A673 (cell line): ENCODE data around the gene METTL23.

Experiments
- EZH2 ChIP-seq: fragments of 200-600 bp; sonication (generic); IDR thresholded peaks from 2 replicates; pipeline ENCODE4 v1.6.1; 2017; ENCODE audit warnings: borderline replicate concordance, low read depth, mild to moderate bottlenecking, mixed read lengths, antibody characterized with exemption, low read length; ENCODE audit not compliant: poor library complexity, severe bottlenecking
- TF ChIP-seq, protein P1 (sequence below): fragments of 300-800, 200-600 bp; sonication (generic); conservative IDR thresholded peaks from 2 replicates; pipeline ENCODE4 v1.5.1; 2017; ENCODE audit warnings: low read depth, mild to moderate bottlenecking, antibody characterized with exemption, low read length, moderate library complexity, mixed read lengths

DNA sequence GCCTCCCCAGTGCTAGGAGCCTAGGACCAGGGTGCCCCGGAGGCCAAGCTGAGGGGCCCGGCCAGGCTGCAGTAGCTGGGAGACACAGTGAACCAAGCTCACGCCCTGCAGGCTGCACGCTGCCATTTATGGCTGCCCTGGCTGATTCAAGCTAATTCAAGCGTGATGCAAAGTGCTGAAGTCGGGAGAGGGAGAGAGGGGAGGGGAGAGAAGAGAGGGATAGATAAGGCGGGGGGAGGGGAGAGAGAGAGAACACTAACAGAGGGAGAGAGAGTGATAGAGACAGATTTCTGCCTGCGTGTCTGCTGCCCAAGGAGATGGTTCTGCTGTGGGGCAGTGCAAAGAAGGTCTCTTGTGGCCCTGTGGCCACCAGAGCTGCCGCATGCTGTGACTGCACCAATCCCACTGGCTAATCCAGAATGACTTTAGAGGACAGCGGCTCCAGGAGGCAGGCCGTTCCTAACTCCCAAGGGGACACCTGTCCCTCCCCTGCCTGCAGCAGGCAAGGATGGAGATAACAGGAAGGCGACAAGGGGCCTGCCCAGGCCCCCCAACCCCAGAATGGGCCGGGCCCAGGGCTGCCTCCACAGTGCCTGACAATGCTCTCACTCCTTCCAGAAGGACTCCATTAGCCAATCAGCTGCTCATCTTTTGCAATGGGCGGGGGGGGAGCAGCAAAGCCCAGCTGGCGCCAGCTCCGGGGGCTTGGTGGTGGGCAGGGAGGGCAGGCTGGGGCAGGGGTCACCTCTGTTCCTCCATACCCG, 28.8 kb upstream of the METTL23 start:
- TF ChIP-seq, protein P1, sequence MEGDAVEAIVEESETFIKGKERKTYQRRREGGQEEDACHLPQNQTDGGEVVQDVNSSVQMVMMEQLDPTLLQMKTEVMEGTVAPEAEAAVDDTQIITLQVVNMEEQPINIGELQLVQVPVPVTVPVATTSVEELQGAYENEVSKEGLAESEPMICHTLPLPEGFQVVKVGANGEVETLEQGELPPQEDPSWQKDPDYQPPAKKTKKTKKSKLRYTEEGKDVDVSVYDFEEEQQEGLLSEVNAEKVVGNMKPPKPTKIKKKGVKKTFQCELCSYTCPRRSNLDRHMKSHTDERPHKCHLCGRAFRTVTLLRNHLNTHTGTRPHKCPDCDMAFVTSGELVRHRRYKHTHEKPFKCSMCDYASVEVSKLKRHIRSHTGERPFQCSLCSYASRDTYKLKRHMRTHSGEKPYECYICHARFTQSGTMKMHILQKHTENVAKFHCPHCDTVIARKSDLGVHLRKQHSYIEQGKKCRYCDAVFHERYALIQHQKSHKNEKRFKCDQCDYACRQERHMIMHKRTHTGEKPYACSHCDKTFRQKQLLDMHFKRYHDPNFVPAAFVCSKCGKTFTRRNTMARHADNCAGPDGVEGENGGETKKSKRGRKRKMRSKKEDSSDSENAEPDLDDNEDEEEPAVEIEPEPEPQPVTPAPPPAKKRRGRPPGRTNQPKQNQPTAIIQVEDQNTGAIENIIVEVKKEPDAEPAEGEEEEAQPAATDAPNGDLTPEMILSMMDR: no peak
- TF ChIP-seq EZH2: no peak
